BJ (cell line): ENCODE results near the gene TIMP3. TPM values are rescaled to one million over a fixed set of nuclear protein-coding genes. Genes with fewer than 3 reads are reported as not detected.

Source experiments
- CTCF ChIA-PET: fragments of 350-600 bp; formaldehyde crosslinking; extraction: SDS; loops from one replicate; lab custom pipeline; 2021; ENCODE audit warnings: antibody characterized with exemption, inconsistent platforms; lab: Yijun Ruan, JAX
- POLR2A ChIA-PET: fragments of 300-600 bp; sonication (Branson Sonifier 250); formaldehyde crosslinking; extraction: SDS; loops from one replicate; lab custom pipeline; 2021; ENCODE audit warnings: antibody characterized with exemption; lab: Charles Lee
- DNase-seq: peaks from one replicate; pipeline ENCODE4 v3.0.0-alpha.2; 2011; ENCODE audit warnings: low read depth
- H3K27me3 ChIP-seq: 2 replicates; pipeline ENCODE4 v1.6.0; 2011; ENCODE audit warnings: low read length; ENCODE audit not compliant: control insufficient read depth, insufficient read depth
- H3K36me3 ChIP-seq: 2 replicates; pipeline ENCODE4 v1.5.1; 2011; ENCODE audit warnings: low read length; ENCODE audit not compliant: control insufficient read depth, insufficient read depth
- H3K4me3 ChIP-seq: 2 replicates; pipeline ENCODE4 v1.5.1; 2011; ENCODE audit warnings: low read depth, mild to moderate bottlenecking, control low read depth, low read length
- CTCF ChIP-seq: IDR thresholded peaks from 2 replicates; pipeline ENCODE4 v1.5.1; 2011; ENCODE audit warnings: low read depth, mild to moderate bottlenecking, control low read depth, inconsistent platforms, low read length, moderate library complexity; ENCODE audit not compliant: insufficient read depth
- polyA plus RNA-seq: library from polyadenylated mRNA; depleted of rRNA; stranded (reverse); fragments of >200 nt; gene quantifications from 2 replicates; pipeline ENCODE4 v1.2.3, GENCODE V29; 2011

TIMP3 gene
- polyA plus RNA-seq, 1 experiment = 544 TPM

- H3K27me3 ChIP-seq = no peaks in the 10 kb centered on the region
Measured at GRCh38 chr22:32830473-32830872, 29.0 kb downstream of the TIMP3 start.

GRCh38 chr22:32830957-32831356 lies 29.5 kb downstream of the TIMP3 start:
- no peak for TF ChIP-seq CTCF
- Histone ChIP-seq H3K36me3 (peaks cover 20% of the 10 kb centered on the region), H3K27me3 (no peaks in the 10 kb centered on the region), H3K4me3 (no peak overlapping the region)
- no peak for DNase-seq
- POLR2A ChIA-PET = interaction anchor here (0.7 kb wide), 1 partner anchor 18 kb away, joined by 3 read pairs; no protein-coding TSS in a partner anchor
- CTCF ChIA-PET = interaction anchor here (0.7 to 0.8 kb wide), 2 partner anchors 155 to 620 kb away, joined by 3 to 4 read pairs; no protein-coding TSS in a partner anchor

More at GRCh38 chr22:32830473-32830872, 29.0 kb downstream of the TIMP3 start:
- Histone ChIP-seq H3K4me3 (no peak overlapping the region), H3K36me3 (peaks cover 20% of the 10 kb centered on the region)
- POLR2A ChIA-PET = interaction anchor here (0.6 kb wide), 1 partner anchor 340 kb away, joined by 3 read pairs; no protein-coding TSS in a partner anchor
- DNase-seq = no peak
- CTCF ChIA-PET = interaction anchor here (0.8 kb wide), 1 partner anchor 156 kb away, joined by 4 read pairs; no protein-coding TSS in a partner anchor
- no peak for TF ChIP-seq CTCF

GRCh38 chr22:32831584-32831983 lies 30.1 kb downstream of the TIMP3 start:
- no peak for DNase-seq
- CTCF ChIA-PET = interaction anchor here (0.7 to 1.2 kb wide), 3 partner anchors 8 to 621 kb away, joined by 3 read pairs; no protein-coding TSS in a partner anchor
- no peak for TF ChIP-seq CTCF
- H3K36me3 ChIP-seq = peaks cover 22% of the 10 kb centered on the region
- POLR2A ChIA-PET = interaction anchor here (0.7 kb wide), 1 partner anchor 18 kb away, joined by 3 read pairs; no protein-coding TSS in a partner anchor
- no peaks in the 10 kb centered on the region for H3K27me3 ChIP-seq
- no peak overlapping the region for H3K4me3 ChIP-seq

GRCh38 chr22:32832174-32832573 lies 30.7 kb downstream of the TIMP3 start:
- Histone ChIP-seq H3K4me3 (no peak overlapping the region), H3K36me3 (peaks cover 23% of the 10 kb centered on the region), H3K27me3 (no peaks in the 10 kb centered on the region)
- no peak for TF ChIP-seq CTCF
- no peak for DNase-seq
- CTCF ChIA-PET = interaction anchor here (1.2 kb wide), 2 partner anchors 9 to 11 kb away, joined by 3 read pairs; no protein-coding TSS in a partner anchor
- POLR2A ChIA-PET = no interaction called here

- peak; percentile 43; the same call in 1 of the 2 replicates for TF ChIP-seq CTCF
- ChIA-PET POLR2A (no interaction called here), CTCF (interaction anchor here (0.6 to 2.2 kb wide), 9 partner anchors 8 to 164 kb away, joined by 3 to 6 read pairs (median 4); no protein-coding TSS in a partner anchor)
- Histone ChIP-seq H3K27me3 (no peaks in the 10 kb centered on the region), H3K4me3 (no peak overlapping the region), H3K36me3 (peaks cover 23% of the 10 kb centered on the region)
- no peak for DNase-seq
Measured at GRCh38 chr22:32836280-32837123, 35.0 kb downstream of the TIMP3 start.
